Right hindlimb (tissue), 1 donor: ENCODE results near the gene TNFRSF1B.

Source experiments
- DNase-seq: peaks from one replicate; pipeline ENCODE4 v3.0.0-alpha.2; 2018

TNFRSF1B gene

DNA sequence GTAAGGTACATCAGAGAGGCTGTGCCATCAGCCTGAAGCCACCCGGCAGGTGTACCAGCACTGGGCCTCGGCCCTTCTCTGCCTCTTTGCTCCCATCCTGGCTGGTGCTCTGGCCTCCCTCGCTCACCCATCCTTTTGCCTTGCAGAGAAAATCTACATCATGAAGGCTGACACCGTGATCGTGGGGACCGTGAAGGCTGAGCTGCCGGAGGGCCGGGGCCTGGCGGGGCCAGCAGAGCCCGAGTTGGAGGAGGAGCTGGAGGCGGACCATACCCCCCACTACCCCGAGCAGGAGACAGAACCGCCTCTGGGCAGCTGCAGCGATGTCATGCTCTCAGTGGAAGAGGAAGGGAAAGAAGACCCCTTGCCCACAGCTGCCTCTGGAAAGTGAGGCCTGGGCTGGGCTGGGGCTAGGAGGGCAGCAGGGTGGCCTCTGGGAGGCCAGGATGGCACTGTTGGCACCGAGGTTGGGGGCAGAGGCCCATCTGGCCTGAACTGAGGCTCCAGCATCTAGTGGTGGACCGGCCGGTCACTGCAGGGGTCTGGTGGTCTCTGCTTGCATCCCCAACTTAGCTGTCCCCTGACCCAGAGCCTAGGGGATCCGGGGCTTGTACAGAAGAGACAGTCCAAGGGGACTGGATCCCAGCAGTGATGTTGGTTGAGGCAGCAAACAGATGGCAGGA is 24.5 kb upstream of the TNFRSF1B start:
- DNase-seq: peak; percentile 35

DNA sequence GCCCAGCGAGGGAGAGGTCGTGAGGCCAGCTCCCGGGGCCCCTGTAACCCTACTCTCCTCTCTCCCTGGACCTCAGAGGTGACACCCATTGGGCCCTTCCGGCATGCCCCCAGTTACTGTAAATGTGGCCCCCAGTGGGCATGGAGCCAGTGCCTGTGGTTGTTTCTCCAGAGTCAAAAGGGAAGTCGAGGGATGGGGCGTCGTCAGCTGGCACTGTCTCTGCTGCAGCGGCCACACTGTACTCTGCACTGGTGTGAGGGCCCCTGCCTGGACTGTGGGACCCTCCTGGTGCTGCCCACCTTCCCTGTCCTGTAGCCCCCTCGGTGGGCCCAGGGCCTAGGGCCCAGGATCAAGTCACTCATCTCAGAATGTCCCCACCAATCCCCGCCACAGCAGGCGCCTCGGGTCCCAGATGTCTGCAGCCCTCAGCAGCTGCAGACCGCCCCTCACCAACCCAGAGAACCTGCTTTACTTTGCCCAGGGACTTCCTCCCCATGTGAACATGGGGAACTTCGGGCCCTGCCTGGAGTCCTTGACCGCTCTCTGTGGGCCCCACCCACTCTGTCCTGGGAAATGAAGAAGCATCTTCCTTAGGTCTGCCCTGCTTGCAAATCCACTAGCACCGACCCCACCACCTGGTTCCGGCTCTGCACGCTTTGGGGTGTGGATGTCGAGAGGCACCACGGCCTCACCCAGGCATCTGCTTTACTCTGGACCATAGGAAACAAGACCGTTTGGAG is 23.7 kb upstream of the TNFRSF1B start:
- no peak for DNase-seq

DNA sequence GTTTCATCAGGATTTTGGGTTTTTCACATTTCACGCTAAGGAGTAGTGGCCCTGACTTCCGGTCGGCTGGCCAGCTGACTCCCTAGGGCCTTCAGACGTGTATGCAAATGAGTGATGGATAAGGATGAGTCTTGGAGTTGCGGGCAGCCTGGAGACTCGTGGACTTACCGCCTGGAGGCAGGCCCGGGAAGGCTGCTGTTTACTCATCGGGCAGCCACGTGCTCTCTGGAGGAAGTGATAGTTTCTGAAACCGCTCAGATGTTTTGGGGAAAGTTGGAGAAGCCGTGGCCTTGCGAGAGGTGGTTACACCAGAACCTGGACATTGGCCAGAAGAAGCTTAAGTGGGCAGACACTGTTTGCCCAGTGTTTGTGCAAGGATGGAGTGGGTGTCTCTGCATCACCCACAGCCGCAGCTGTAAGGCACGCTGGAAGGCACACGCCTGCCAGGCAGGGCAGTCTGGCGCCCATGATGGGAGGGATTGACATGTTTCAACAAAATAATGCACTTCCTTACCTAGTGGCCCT is 23.1 kb upstream of the TNFRSF1B start:
- peak; percentile 53 for DNase-seq

DNA sequence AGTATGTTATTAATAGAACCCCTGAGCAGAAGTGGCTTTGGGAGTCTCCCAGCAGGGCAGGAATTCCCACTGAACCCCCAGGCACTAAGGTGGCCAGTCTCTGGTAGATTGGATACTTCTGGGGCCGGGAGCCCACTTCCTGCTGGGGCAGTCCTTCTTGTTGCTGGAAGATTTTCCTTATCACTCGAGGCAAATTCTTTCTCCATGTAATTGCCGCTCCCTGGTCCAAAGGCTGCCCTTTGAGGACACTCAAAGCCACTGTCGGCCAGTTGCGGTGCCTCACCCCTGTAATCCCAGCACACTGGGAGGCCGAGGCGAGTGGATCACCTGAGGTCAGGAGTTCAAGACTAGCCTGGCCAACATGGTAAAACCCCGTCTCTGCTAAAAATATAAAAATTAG is 22.6 kb upstream of the TNFRSF1B start:
- DNase-seq: no peak

DNA sequence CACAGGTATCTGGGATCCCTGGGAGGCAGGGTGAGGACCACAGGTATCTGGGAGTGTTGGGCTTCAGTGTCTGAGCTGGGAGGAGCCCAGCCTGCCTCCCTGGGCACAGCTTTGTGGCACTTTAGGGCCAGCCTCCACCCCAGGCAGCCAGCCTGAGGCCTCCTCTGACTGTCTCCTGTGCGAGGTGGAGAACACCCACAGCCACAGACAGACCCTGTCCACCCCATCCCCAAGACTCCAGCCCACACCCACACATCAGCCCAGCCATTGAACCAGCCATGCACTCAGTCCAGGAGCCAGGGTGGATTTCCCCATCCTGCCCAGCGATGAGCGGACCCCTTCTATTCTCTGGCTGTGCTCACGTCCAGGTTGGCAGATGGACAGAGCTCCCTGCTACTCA is 21.8 kb upstream of the TNFRSF1B start:
- no peak for DNase-seq

DNA sequence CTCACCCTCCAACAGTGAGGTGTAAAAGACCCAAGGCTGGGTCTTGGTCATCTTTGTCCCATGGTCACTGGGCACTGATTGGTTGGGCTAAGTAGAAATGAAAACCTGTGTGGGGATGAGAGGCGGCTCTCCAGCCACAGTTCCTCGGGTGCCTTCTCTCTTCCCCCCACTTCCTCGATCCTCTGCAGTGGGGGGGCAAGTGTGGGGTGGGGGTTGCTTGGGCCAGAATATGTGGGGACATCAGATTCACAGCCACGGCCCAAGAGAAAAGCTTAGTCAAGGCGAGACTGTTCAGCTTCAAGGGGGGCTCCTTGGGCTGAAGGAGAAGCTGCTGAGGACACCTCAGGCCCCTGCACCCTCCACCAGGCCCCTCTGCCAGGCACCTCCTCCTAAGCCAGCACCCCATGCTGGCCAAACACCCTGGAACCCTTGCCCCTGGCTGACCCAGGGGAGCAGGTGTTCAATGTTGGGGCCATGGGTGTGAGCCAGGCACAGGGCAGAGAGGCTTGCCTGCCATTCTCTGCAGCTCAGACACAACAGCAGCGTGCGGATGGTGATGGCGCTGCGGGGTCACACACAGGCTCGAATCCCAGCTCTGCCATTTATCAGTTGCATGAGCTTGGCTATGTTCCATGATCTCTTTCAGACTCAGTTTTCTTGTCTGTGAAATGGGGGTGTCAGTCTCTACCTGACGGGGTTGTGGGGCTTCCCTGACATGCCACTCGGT is 21.0 kb upstream of the TNFRSF1B start:
- no peak for DNase-seq

DNA sequence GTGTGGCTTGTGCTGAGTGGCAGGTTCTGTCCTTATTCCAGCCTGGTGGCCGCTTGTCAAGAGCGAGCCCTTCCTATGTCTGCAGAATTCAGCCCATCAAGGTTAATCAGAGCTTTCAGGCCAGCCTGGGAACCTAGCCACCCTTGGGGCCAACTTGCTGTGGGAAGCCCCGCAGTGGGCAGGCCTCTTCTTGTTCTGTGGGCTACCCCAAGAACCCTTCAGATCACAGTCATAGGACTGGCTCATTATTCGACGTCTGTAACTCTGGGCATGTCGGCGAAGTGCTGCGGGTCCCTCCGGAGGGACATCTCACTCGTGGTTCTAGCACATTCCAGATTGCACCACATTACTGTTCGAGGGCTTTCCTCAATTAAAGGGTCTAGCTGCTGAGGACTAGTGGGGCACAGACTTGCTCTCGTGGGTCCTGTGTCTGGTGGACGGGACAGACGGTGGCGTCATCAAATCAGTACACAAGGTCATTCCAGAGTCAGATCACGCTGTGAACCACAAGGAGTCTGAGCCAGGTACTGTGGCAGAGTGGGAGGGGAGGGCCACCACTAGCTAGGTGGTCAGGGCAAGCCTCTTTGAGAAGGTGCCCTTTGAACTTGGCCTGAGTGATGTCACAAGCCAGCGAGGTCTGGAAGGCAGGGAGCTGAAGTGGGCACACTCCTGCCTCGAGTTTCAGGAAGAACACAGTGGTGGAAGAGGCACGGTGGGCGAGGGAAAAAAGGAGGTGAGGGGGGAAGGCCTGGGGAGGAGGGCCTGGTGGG is 20.3 kb upstream of the TNFRSF1B start:
- no peak for DNase-seq

DNA sequence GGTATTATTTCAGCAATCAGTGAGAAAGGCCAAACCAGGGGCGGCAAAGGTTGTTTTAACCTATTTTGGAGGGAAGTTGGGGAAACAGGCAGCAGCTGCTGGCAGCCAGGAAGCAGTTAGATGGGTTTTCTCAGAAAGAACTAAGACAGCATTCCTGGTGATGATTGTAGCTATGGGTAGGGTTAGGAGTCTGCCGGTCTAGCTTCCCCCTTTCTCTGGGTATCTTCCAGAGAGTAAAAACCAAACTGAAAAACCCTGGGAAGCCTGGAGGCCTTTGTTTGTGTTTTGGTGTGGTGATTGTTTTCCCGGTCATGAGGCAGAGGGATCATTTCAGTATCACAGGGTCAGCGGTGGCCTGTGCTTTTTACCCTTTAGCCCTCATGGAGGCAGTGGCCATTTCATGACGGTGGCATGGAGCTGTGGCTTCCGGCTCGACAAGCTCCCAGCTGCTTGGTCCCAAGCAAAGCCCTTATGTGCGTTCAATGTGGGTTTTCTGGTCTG is 19.5 kb upstream of the TNFRSF1B start:
- DNase-seq: no peak

DNA sequence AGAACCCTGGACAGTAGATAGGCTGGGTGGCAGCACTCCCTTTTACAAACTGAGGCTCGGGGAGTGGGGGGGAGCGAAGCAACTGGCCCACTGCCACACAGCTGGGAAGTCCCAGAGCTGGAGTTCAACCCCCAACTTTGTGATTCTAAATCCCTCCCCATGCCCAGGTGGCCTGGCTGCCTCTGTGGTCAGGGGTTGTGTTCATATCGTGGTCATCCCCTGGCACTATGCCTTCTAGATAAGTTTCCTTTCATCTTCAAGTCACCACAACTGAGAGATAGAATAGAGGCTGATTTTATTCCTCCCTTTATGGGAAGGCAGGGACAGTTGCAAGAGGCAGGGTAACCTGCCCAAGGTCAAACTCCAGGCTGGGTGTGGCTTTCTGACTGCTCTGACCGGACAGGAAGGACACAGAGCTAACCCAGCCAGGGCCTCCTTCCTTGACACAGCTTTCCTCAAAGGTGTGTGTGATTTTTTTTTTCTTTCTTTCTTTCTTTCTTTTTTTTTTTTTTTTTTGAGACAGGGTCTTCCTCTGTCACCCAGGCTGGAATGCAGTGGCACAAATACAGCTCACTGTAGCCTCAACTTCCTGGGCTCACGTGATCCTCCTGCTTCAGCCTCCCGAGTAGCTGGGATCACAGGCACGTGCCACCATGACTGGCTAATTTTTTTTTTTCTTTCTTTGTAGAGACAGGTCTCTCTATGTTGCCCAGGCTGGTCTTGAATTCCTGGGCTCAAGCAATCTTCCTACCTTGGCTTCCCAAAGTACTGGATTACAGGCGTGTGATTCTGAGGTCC is 18.4 kb upstream of the TNFRSF1B start:
- DNase-seq: no peak

DNA sequence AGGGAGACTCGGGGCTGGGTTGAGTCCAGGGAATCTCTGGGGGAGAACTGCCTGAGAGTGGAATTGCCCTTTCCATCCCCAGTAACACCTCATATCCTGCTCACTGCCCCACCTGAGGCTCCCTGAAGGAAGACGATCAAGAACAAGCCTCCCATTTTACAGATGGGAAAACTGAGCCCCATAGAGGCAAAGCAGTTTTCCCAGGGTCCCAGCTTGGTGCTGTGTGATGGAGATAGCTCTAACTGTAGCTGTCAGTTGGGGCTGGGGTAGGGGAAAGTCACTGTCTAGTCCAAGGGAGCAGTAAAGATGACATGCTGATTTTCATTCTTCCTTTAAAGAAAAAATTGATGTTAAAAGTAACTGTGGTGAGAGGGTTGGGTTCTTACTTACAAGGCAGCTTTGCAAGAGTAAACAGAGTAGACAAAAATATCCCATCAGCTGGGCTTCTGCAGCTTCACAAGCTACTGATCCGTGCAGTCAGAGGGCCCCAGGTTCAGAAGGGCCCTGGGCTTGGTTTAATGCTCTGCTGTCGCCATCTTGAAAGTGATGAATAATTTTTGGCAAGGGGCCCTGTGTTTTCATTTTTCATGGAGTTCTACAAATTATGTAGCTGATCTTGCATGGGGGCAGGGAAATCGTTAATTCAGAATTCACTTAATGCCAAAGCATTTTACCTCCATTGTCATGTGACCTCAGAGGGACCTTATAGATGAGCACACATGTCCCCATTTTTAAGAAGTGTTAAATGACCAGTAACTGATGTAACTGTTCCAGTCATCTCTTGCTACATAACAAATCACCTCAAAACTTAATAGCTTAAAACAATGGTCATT is 17.6 kb upstream of the TNFRSF1B start:
- DNase-seq: no peak

DNA sequence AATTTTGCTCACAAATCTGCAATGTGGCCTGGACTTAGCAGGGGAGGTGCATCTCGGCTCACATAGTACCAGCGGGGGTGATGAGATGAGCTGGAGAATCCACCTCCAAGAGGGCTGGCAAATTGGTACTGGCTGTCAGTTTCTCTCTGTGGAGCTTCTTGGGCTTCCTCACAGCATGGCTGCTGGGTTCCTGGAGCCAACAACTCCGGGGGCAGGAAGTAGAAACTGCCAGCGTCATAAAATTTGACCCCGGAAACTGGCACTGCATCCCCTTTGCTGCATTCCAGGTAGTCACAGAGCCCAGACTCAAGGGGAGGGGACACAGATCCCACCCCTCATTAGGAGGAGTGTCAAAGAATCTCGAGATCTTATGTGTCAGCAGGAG is 17.0 kb upstream of the TNFRSF1B start:
- no peak for DNase-seq

DNA sequence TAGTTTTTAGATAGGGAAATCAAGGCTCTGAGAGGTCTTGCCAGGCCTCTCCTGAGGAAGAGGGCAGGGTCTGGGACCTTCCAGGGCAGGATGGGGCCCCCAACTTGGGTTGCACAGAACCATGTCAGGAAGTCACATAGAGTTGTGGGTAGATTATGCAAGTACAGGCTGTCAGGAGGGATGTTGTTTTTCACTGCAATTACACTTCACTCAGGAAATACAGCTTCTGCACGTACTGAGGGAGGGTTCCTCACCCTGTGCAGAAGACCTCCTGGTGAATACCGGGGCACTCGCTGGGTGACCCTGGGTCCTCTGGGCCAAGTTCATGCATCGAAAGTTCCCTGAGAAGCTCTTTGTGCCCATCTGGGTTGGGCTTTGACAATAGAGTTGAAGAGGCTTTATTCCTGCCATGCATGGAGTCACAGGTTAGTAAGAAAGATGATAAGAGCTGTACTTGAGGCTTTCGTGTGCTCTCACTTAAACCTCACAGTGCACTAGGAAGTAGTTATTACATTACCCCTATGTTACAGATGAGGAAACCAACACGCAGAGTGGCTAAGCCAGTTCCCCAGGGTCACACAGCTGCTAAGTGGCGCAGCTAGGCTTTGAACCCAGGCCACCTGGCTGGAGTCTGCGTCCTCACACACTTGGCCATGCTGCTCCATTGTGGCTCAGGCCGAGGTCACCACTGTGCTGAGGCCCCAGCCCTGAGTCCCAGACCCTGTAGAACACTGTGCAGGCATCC is 16.2 kb upstream of the TNFRSF1B start:
- DNase-seq: no peak

DNA sequence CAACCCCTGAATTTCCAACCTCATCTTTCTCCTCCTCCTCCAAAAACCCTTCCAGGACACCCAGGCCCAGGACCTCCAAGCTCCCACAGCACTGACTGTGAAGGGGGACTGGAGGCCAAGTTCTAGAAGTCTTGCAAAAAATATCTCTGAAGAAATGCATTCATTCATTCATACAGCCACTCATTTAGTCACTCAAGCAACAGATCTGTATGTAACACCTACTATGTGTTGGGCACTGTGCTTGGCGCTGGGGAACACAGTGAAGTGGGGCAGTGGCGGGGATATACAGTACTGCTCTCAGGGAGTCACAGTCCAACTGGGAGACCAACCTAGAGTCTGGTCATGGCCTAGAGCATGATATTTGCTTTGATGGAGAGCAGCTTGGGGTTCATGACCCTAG is 15.3 kb upstream of the TNFRSF1B start:
- DNase-seq: no peak

DNA sequence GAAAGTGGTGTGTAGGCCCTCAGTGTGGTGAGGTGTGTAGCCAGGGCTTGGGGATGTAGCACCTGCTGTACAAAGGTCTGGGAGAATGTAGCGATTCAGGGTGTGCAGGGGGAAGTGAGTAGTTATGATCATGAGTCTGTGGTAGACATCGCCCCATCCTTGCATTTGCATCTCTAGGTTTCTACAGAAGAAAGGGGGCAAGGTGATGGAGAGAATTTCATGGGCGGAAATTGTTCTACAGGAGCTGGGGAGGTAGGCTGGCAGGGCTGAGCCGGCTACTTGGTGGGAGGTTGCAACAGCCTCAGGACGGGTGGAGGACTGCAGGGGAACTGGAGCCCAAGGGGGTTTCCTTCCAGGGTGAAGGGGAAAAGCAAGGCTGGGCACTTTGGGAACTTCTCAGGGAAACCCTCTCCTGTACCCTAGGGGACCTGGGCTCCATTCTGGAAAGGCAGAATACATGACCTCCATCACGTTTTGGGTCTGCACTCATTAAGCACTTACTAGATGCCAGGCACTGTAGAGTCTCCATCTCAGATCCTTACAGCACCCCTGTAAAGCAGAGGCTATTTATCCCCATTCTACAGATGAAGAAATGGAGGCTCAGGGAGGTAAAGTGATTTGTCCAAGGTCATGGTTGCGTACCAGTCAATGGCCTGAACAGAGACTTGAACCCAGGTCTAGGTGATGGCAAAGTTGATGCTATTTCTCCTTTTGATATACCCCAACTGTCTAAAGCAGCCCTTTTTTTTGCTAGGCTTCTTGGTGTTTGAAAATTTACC is 14.5 kb upstream of the TNFRSF1B start:
- no peak for DNase-seq

DNA sequence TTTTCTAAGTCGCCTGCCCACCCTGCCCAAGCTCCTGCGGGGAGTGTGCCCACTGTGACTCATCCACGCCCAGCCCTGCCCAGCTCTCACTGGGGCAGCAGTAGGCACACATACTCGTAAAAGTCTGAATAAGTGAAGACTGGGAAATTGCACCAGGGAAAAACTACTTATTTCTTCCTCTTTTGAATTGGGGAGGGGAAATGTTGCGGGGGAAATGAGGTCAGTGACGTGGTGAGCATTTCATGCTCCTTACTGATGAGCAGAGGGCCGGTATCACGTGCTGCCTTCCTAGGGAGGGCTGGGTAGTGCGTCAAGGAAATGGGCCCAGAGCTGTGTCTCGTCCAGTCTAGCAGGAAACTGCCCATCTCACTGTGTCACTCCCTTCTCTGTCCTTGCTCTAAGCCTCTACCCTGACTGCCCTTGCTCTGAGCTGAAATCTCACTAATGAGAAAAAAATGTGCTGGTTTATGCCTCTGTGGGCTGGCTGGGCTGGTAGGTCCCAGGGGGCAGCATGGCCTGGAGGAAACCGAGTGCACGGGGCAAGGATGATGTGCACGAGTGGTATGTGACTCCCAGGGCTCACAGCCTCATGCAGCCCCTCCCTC is 13.5 kb upstream of the TNFRSF1B start:
- no peak for DNase-seq

DNA sequence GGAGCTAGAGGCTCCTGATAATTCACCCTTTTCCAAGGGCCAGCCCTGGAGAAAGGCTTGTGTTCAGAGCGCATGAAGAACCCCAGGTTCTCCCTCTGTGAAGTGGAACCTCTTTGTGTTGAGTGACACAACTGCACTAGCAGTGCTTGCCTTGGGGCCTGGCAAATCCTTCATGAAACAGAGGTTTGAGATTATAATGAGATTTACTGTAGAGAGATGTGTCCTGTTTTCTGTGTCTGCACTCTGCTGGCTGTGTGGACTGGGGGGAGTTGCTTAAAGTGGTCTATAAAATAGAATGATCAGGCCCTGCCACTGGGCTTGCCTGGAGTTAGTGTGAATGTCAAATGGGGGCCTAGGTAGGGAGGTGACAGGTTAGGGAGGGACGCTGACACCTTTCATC is 11.5 kb upstream of the TNFRSF1B start:
- DNase-seq: no peak

DNA sequence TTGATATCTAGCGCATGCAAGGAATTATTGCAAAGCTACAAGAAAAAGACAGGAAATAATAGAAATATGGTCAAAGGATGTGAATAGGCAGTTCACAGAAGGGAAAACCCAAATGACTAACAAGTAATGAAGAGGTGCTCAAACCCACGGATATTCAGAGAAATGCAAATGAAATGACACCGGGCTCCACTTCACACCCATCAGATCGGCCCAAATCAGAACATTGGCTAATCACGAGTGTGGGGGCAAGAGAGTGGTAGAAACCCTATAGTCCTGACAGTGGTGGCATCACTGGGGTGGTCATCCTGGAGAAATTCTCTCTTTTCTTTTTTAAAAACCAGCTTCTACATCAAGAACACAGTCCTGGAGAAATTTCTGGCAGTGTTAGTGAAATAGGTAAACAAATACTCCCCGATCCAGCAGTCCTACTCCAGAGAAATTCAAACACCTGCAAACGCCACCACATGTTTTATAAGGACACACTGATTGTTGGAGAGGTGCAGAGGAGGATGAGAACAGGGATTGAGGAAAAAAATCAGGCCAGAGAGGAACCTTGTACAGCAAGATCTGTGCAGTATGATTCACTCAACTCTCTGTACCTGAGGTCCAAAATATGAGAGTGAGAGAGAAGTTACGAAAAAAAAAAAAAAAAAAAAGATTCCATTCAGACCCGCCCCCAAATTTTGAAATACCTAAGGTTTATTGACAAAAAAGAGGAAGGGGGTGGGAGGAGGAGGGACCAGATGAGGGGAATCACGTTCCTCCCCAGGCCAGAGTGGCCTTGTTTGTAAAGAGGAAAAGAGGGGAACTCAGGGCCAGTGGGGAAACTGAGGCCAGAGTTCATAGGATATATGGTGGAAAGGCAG is 9.2 kb upstream of the TNFRSF1B start:
- no peak for DNase-seq
